CD4-positive, alpha-beta T cell treated with Interleukin-4 for 4 hours (primary cell): ENCODE measurements around the gene CENPF.
"Not testable (repeated sequence)": the region's sequence is repeated elsewhere in the genome, so short reads cannot be mapped to it uniquely, and the experiment has no call there.

Experiments used
- DNase-seq: peaks from one replicate; pipeline ENCODE4 v3.0.0-alpha.2; 2020

The CENPF gene

DNA sequence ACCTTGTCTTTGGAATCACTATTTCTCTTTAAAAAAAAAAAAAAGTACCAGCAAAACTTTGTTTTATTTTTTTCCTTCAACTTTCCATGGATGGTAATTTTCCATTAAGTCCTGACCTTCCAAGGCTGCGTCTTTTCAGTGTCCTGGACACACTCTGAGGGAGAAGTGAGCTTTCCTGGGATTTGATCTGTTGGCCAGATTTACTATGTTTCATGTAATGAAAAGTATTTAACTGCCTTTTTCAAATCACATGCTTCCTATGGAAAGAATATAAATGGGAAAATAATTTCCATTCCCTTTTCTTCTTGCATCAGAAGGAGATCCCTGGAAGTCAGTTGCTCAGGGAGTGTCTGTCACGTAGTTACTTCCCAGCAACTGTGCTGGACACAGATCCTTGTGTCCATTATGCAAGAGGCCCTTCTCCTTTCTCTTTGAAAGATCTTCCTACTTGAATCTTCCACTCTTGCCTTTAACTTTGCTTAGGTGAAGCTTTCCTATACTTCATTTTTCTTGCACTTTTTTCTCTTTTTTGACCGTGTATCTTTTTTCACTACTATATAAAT lies 59.3 kb downstream of the CENPF start:
- no peak for DNase-seq

DNA sequence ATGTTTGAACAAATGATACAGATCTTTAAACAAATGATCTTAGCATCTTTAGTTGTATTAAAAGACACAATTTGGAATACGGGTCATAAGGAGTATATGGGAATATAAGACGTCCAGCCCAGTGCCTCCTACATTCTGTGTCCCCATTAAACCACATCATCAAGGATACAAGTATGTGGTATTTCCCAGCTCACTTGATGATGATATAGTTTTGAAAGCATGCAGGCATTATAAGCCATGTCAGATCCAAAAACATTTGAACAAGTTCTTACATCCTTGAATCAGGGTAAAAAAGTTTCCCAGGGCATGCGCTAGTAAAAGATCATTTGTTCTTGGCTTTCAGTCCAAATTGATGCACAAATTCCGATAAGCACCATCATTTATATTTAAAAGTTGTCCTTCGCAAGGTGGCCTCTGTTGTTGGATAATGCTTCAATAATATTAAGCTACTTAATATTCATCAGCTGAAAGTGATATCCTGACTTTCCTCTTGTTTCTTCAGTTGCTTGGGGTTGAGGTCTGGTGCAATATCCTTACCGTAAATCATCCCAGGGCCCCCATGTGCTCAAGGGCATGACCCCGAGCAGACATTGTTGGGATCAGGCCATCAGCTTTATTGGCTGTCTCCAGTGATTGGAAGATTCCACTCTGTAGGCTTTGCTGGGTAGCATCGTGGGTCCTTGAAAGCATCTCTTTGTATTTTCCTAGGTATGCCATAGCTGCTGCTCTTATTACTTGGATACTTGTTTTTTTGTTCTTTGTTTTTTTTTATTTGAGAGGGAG lies 61.8 kb downstream of the CENPF start:
- no peak for DNase-seq

DNA sequence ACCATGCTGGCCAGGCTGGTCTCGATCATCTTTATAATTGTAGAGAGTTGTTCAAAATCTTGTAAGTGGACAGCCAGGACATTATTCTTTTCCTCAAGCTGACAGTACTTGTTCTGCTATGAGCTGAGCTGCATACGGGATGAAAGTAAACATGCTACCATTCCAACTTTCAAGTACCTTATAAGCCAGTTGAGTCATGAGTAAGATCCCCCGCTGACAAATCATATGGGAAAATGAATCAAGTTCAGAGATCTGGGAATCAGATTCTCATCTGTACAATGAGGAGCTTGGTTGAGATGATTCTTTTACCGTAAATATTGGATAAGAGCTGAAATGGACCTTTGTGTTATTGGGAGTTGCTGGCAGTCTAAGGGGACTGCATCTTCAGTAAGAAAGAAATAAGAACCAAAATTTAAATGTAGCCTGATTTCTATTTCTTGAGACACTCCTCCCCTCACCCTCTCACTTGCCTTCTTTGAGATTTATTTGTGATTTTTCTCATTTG lies 62.7 kb downstream of the CENPF start:
- no peak for DNase-seq

DNA sequence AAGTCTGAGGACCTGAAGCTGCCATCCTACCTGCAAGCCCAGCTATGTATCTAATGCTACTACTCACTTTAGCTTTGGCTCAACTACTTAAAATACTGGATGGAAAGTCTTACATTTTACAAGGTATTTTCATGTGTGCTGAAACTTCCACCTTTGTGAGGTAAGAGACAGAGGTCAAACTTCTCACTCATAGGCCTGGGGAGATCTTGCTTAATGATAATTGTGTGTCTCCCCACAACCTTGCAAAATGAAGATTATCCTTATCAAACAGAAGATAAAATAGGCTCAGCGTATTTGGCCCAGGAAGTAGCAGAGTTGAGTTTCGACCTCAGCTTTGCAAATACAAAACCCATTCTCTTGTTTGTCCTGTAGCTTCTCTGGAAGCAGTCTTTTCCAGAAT lies 63.7 kb downstream of the CENPF start:
- DNase-seq: no peak

DNA sequence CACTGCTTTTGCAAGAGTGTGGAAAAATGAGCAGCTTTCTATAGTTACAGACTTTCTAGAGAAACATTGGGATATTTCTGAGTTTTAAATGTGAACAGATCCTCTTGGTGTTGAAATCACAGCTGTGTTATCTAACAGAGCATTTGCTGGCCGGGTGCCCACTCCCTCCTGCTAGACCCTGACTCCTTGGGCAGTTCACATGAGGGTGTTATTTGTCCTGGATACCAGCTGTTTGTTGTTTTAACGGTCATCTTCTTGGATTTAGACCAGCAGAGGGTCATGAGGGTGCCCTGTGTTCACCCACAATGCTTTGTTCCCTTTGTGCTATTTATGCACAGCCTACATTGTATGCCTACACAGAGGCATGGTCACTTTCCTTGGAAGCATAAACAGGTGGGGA lies 67.1 kb downstream of the CENPF start:
- DNase-seq: no peak

DNA sequence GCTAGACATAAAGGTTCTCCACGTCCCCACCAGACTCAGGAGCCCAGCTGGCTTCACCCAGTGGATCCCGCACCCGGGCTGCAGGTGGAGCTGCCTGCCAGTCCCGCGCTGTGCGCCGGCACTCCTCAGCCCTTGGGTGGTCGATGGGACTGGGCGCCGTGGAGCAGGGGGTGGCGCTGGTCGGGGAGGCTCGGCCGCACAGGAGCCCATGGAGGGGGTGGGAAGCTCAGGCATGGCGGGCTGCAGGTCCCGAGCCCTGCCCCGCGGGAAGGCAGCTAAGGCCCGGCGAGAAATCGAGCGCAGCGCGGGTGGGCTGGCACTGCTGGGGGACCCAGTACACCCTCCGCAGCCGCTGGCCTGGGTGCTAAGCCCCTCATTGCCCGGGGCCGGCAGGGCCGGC lies 70.0 kb downstream of the CENPF start:
- not testable (repeated sequence) for DNase-seq

DNA sequence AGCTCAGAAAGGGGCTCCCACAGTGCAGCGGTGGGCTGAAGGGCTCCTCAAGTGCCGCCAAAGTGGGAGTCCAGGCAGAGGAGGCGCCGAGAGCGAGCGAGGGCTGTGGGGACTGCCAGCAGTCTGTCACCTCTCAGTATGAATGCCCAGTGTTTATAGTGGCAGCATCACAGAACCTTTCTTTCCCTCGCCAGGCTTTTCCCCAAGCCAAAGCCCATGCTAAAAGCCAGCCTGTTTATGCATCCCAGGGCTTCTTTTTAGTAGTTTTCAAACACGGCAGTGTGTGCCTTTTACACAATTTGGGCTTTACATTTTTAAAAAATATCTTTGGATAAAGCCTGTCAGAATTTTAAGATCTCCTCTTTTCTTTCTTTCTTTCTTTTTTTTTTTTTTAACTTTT lies 70.6 kb downstream of the CENPF start:
- DNase-seq: no peak

DNA sequence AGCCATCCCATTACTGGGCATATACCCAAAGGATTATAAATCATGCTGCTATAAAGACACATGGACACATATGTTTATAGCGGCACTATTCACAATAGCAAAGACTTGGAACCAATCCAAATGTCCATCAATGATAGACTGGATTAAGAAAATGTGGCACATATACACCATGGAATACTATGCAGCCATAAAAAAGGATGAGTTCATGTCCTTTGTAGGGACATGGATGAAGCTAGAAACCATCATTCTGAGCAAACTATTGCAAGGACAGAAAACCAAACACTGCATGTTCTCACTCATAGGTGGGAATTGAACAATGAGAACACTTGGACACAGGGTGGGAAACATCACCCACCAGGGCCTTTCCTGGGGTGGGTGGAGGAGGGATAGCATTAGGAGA lies 72.5 kb downstream of the CENPF start:
- not testable (repeated sequence) for DNase-seq

DNA sequence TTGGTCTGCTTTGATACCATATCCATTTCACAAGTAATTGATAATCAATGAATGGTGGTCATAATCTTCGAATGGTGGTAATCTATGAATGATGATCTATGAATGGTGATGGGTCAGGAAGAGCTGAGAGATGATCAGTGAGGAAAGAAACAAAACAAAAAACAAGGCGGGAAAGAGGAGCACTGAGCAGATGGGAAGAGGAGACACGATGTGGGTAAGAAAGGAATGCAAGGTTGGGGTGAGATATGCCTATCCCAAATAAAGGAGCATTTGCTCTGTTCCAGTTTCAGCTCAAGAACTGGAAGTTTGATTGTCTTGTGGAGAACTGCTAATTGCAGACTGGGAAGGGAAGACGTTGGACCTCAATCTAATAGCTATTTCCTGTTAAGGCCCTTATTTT lies 73.8 kb downstream of the CENPF start:
- DNase-seq: no peak

DNA sequence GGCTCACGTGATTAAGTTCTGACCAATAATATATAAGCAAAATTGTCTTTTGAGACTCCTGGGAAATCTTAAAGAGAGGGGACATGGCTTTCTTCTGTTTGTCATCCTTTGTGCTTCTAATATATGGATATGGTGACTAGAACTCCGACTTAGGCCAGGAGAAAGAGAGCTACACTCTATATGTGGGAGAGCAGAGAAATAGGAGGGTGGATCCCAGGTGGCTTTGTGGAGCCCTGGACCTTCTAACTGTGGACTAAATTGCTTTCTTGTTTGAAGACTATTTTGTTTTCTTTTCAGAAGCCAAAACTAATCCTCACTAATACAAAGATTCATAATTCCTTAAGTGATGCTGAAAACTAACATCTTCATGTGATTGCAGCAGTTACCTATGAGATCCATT lies 75.0 kb downstream of the CENPF start:
- DNase-seq: no peak

DNA sequence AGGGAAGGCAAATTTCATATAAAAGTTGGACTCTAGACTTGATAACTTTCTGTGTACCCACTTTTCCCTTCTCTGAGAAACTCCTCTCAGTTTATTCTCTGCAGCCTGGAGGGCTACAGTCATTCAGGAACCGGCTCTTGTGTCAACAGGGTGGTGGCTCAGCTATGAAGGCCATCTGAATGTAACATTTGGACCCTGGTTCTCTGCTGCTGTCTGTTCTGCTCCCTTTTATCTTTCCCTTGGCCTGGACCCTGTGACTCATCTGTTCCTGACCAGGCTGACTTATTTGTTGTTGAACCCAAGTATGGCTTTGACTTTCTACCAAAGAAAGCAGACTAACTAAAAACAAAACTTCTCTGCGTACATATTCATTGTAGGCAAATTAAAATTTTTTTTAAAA lies 75.4 kb downstream of the CENPF start:
- no peak for DNase-seq

DNA sequence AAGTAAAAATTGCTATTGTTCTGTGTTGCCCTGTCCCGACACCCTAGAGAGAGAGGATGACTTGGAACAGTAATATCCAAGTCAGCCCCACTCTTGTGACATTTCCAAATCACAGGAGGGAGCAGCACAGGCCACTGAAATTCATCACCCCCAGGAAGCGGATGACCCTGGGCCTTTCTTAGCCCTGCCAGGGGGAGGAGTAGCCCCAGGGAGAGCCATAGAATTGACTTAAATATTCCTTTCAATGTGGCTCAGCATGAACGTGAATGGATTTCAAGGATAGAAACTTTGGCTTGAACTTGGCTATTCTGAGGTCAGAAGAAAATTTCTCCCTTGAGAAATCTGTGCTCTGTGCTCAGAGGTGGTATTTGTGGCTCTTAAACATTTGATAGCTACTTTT lies 80.6 kb downstream of the CENPF start:
- no peak for DNase-seq

DNA sequence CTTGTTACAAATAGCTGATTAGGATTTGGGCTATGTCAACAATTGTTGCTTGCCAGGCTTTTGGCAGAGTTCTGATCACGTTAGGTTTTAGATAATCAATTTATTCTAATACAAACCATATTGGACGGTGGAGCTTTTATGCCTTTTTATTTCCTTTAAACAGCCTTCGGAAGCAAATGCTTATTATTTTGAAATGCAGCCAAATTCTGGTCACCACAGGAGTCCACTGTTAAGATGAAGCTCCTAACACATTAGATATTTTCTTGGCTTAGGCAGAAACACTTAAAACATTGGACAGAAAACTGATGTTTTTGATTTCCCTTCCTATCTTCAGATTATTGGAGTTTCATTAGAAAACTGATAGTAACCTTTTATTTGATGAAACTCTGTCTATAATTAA lies 82.9 kb downstream of the CENPF start:
- DNase-seq: no peak

DNA sequence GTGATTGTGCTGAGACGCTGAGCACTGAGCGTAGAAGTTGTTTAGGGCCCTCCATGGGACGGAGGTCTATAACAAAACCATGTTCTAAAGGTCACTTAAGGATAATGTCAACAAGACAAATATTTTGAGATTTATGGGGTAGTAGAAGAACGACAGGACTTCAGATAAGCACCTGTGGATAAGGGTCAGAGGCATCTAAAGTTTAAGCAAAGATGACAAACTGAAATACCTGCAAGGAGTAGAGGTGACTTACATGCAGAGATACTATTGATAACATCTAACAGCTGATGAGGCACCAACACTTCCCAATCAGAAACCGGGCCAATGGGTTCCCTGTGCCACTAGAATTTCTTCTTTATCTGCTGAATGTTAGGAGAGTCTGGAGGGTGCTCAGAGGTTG lies 83.5 kb downstream of the CENPF start:
- DNase-seq: no peak

DNA sequence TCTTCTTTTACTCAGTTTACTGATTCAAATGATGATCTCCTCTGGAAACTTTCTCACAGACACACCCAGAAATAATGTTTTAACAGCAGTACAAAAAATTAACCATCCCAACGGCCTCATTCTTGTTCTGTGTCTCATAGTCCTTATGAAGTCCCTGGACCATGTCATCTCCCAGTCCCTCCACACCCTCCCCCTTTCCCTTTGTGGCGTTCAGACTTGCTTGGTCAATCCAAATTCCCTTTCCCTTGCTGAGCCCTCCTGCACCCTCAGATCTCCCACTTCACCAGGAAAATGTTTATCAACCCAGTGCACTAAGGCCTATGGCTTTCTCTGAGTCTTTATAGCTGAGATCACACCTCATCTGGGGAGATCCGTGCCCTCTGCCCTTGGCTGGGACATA lies 85.9 kb downstream of the CENPF start:
- no peak for DNase-seq

DNA sequence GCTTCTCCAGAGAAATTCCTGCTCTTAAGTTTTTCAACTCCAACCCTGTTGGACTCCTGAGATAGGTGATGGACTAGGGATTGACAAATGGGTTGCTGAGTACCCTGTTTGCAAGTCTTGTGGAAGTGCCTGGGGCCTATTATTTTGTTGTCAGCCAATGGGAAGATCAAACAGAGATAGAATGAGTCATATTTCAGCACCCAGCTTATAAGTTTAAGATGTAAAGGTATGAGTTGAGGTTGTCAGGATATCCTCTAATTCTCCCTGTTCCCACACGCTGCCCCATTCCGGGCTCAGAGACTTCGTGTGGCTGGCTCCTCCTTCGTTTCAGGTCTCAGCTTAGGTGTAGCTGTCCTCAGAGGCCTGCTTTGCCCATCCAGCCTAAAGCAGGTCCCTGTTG lies 91.8 kb downstream of the CENPF start:
- no peak for DNase-seq

DNA sequence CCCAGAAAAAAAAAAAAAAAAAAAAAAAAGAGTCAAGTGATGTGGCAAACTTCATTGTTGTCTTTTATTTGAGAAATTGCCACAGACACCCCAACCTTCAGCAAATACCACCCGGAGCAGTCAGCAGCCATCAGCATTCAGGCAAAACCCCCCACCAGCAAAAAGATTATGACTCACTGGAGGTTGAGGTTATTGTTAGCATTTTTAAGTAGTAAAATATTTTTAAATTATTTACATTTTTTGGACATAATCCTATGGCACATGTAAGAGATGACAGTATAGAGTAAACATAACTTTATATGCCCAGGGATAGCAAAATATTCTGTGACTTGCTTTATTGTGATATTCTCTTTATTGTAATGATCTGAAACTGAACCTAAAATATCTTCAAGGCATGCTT lies 95.6 kb downstream of the CENPF start:
- DNase-seq: no peak

DNA sequence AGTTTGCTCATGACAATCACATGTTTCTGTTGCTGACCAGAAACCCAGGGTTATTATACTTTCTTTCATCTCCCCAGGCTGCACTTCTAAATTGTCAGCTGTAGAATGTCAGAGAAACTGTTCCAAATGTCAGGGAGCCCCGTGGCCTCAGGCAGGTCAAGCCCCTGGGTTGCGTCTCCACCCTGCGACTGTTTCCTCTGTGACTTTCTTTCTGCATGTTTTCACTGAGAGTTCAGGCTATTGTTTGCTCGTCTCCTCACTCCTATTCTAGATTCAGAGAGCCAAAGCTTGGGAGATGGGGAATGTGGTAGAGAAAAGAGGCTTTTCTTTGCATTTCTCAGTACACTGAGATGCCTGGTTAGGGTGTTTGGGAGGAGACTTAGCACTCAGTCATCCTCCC lies 97.4 kb downstream of the CENPF start:
- no peak for DNase-seq

DNA sequence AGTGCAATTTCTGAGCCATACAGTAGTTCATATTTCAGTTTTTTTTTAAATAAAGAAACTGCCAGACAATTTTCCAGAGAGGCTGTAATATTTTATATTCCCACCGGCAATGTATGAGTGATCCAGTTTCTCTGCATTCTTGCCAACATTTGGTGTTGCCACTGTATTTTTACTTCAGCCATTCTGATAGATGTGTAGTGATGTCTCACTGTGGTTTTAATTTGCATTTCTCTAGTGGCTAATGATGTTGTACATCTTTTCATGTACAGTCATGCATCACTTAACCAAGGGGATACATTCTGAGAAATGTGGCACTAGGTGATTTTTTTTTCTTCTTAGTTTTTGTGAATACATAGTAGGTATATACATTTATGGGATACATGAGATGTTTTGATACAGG lies 99.6 kb downstream of the CENPF start:
- no peak for DNase-seq

DNA sequence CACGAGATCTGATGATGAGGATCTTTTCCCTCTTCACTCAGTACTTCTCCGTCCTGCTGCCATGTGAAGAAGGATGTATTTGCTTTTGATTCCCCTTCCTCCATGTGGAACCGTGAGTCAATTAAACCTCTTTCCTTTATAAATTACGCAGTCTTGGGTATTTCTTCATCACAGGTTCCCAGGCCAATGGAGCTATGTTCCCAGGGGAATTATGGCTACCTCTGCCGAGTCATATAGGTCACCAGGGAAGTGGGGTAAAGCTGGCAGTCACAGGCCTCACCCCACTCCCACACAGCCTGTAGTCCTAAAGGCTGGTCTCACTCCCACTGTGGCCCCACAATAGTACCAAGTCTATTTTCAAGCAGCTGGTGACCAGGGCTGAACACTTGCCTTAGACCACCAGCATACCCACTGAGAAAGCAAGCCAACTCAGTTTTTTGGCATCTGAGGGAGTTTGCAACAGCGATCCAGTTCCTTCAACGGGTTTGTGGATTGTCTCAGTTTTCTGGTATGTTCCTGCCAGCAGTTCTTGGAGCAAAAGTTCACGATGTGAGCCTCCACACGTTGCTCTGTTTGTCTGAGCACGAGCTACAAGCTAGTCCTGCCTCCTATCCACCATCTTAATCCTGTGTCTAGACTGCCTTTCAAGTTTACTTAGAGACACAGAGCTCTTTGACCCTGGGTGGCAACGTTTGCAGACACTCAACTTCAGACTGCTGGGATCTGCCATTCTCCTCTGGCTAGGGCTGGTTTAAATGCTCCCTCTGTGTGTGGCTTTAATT lies 104.5 kb downstream of the CENPF start:
- DNase-seq: no peak

DNA sequence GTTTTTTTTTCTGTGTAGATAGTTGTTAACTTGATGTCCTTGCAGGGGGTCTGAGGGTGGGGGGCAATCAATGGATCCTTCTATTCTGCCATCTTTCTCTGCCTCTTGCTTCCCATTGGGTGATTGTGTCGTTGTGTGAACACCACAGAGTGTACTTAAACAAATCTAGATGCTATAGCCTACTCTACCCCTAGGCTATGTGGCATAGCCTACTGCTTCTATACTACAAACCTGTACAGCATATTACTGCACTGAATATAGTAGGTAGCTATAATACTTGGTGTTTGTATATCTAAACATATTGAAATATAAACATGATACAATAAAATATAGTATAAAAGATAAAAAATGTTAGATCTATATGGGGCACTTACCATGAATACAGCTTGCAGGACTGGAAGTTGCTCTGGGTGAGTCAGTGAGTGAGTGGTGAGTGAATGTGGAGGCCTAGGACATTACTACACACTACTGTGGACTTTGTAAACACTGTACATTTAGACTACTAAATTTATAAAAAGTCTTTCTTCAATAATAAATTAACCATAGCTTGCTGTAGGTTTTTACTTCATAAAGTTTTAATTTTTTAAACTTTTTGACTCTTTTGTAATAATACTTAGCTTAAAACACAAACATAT lies 105.4 kb downstream of the CENPF start:
- DNase-seq: no peak

DNA sequence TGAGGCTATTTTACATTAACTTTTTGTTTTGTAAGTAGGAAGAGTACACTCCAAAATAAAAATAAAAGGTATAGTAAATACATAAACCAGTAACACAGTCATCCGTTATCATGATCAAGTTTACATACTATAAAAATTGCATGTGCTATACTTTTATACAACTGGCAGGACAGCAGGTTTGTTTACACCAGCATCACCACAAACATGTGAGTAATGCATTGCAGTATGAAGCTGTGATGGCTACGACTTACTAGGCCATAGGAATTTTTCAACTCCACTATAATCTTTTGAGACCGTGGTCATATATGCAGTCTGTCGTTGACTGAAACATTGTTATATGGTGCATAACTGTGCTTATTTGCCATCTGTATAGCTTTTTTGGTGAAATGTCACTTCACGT lies 106.2 kb downstream of the CENPF start:
- no peak for DNase-seq

DNA sequence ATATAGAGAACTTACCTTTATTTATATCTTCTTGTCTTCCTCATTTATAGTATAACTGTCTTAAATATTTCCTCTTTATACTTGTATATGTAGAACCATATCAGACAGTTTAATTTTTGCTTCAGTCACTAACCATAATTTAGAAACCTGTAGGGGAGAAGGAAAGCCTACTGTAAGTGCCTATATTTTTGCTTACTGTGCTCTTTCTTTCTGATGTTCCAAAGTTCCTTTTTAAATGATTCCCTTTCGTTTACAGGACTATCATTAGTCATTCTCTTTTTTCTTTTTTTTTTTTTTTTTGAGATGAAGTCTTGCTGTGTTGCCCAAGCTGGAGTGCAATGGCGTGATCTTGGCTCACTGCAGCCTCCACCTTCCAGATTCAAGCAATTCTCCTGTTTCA lies 109.7 kb downstream of the CENPF start:
- no peak for DNase-seq
